CD4-positive, alpha-beta T cell treated with Interleukin-15 for 1 hour (primary cell): ENCODE results near the gene COA1.
"Not testable (repeated sequence)": the region's sequence is repeated elsewhere in the genome, so short reads cannot be mapped to it uniquely, and the experiment has no call there.

ENCODE experiments used
- DNase-seq: peaks from one replicate; pipeline ENCODE4 v3.0.0-alpha.2; 2020

The COA1 gene

GRCh38 chr7:43687866-43688265 is 41.5 kb downstream of the COA1 start:
- DNase-seq: not testable (repeated sequence)

GRCh38 chr7:43686991-43687390 is 42.3 kb downstream of the COA1 start:
- DNase-seq: no peak

GRCh38 chr7:43680736-43681135 is 48.6 kb downstream of the COA1 start:
- no peak for DNase-seq

GRCh38 chr7:43679210-43680068 is 49.9 kb downstream of the COA1 start:
- DNase-seq: no peak

GRCh38 chr7:43678315-43678714 is 51.0 kb downstream of the COA1 start:
- DNase-seq: no peak

GRCh38 chr7:43677864-43678263 is 51.5 kb downstream of the COA1 start:
- no peak for DNase-seq

GRCh38 chr7:43674559-43675436 is 54.5 kb downstream of the COA1 start:
- no peak for DNase-seq

GRCh38 chr7:43673243-43673976 is 55.9 kb downstream of the COA1 start:
- DNase-seq: not testable (repeated sequence)

- DNase-seq: no peak
Measured at GRCh38 chr7:43671521-43671920, 57.8 kb downstream of the COA1 start.

- peak; percentile 84 for DNase-seq
Measured at GRCh38 chr7:43669286-43670081, 59.8 kb downstream of the COA1 start.

GRCh38 chr7:43668035-43668434 is 61.3 kb downstream of the COA1 start:
- DNase-seq: no peak

GRCh38 chr7:43666938-43667337 is 62.4 kb downstream of the COA1 start:
- no peak for DNase-seq

GRCh38 chr7:43664681-43665080 is 64.6 kb downstream of the COA1 start:
- DNase-seq: no peak

- DNase-seq: no peak
Measured at GRCh38 chr7:43660141-43660540, 69.2 kb downstream of the COA1 start.

GRCh38 chr7:43659549-43659896 is 69.8 kb downstream of the COA1 start:
- DNase-seq: no peak

GRCh38 chr7:43658718-43659548 is 70.4 kb downstream of the COA1 start:
- no peak for DNase-seq

GRCh38 chr7:43656997-43657396 is 72.3 kb downstream of the COA1 start:
- DNase-seq: no peak

GRCh38 chr7:43655584-43655983 is 73.7 kb downstream of the COA1 start:
- no peak for DNase-seq

GRCh38 chr7:43653891-43654504 is 75.3 kb downstream of the COA1 start:
- DNase-seq: no peak

GRCh38 chr7:43653466-43653865 is 75.9 kb downstream of the COA1 start:
- no peak for DNase-seq

- DNase-seq: no peak
Measured at GRCh38 chr7:43652364-43652763, 77.0 kb downstream of the COA1 start.
